HG03139 (cell line): Measurements from ENCODE around the gene LRBA.

Experiments used
- ATAC-seq: cut with Tn5 transposase; IDR thresholded peaks from one replicate; pipeline ENCODE4 v1.9.1; 2021; ENCODE audit not compliant: unreplicated experiment

The LRBA gene

DNA sequence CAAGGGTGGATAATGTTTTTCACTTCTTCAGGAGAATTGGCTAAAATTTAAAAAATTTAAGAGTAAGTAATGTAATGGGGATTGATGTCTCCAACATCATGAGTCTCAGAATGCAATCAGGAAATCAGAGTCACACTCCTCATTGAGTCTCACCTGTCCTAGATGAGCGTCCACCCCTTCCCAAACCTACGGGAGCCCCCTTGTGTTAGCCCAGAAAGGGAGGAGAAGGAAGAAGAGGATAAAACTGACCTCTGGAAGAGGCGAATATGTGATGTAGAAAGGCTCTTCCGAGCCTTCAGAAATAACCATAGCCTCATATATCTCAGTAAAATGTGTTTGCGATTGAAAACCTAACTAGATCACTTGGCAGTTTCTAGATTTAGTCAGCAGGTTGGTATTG lies 779.8 kb downstream of the LRBA start:
- no peak for ATAC-seq

DNA sequence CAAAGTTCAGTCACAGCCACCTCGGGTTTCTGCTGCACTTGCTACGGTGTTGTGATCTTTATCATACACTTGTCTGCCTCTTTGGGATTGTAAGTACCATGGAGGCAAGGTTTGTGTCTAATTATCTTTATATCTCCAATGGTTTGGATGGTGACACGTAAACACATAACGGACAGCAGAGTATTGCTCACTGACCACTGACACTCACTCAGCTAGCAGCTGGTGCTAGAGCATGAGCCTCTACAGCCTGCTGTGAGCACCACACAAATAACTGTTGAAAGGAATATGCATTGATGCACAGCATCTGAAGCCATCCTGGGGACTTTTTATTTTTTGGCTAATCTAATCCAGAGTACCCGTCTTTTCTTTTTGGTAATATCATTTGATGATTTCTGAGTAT lies 780.8 kb downstream of the LRBA start:
- no peak for ATAC-seq

GRCh38 chr4:150232029-150232428 lies 783.1 kb downstream of the LRBA start:
- no peak for ATAC-seq

DNA sequence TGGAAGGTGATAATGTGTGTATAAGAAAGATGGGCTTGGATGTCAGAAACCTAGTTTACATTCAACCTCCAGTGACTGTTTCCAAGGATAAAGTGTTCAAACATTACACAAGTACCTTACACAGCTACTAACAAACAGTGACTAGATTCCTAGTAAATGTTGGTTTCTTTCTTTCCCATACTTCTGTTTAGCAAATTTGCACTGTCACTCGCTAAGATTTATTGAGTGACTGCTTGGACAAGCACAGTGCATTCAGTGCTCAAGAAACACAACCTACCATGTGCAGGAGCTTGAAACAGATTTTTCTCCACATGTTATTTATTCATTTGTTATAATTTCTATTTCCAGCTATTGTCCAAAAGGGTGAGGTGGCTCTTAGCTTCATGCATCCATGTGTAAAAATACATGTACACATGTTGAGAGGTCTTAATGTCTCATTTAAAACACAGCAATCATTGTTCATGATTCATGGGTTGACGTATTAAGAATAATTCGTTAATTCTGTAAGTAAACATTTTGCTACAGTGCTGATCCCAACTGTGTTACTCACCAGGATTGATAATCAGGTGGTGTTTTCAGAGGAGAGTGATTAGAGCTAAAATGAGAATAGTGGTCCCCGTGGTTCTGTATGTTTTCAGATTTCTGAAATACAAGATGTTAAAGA lies 783.8 kb downstream of the LRBA start:
- no peak for ATAC-seq

GRCh38 chr4:150230561-150230960 lies 784.5 kb downstream of the LRBA start:
- no peak for ATAC-seq

DNA sequence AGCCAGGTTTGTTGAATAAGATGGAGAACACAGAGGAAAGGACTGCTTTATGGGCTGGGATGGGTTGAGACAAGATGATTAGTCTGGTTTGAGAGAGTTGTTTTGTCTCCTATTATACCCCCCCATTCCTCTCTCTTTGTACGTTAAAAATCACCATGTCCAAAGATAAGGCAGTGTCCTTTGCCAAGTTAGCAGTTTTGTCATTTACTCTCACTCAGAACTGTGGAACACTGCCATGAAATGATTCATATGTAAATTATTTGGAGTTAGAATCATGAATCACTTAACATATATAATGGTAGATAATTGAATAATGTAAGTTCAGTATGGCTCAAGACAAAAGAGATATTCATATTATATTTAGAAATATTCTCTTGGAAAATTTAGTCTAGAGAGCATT lies 785.6 kb downstream of the LRBA start:
- no peak for ATAC-seq

DNA sequence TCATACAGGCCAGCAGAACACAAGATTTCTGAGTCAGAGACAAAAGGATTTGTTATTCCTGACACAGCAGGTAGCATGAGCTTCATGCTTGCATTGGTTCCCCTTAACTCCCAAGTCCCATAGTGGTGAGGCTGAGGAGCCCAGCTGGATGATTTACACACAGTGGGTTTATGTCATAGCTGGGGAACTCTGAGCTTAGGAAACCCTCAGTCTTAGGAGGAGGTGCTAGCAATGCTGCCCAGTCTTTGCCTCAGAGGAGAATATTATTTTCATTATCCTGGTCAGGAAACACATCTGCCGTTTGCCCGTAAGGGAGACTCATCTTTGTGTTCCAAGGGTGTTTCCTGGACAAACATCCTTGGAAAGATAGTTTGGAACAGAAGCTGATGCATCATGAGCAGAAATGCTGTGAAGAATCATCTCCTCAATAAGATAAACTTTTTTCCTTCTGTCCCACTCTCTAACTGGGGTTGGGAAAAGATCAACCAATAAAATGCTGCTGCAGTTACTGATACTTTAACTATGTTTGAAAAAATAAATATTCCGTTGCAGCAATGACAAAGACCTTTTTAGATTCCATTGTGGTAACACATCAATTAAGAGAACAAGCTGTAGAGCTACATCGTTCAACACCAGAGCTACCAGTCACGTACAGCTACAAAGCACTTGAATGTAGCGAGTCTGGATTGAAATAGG lies 790.0 kb downstream of the LRBA start:
- no peak for ATAC-seq

GRCh38 chr4:150219841-150220240 lies 795.2 kb downstream of the LRBA start:
- ATAC-seq, result no peak

- no peak for ATAC-seq
Observed at GRCh38 chr4:150218447-150218846, 796.6 kb downstream of the LRBA start.

DNA sequence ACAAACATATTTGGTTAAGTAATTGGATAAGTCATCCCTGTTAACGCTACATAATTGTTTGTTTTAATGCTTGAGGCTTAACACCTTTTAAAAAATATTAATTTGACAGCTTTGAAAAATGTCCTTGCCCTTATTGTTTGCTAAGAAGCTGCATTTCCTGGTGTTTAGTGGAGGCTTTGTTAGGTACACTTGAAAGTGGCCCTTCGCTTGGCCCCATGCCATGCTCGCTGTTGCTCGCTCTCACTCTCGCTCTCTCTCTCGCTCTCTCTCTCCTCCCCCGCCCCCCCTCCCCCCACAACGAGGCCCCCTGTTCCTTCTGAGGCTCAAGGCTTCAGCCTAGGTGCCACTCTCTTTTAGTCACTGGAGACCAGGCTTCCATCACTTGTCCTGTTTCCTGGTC lies 797.3 kb downstream of the LRBA start:
- no peak for ATAC-seq

DNA sequence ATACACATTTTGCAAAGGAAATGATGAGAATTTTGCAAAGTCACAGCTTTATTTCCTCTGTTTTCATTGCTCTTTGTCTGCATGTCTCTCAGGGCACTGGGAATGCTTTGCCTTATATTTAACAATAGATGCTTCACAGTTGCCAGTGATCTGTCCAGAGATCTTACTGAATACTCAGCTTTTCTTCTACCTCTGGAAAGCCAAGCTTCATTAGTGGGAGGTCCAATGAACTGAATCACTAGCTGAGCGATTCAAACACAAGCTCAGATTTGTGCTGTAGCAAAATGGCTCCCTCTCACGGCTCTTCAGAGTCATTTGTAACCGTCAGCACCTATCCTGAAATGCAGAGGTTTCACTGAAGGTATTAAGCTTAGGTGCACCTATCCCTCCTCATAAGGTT lies 797.9 kb downstream of the LRBA start:
- ATAC-seq, result no peak

- no peak for ATAC-seq
Observed at GRCh38 chr4:150216726-150217125, 798.4 kb downstream of the LRBA start.

DNA sequence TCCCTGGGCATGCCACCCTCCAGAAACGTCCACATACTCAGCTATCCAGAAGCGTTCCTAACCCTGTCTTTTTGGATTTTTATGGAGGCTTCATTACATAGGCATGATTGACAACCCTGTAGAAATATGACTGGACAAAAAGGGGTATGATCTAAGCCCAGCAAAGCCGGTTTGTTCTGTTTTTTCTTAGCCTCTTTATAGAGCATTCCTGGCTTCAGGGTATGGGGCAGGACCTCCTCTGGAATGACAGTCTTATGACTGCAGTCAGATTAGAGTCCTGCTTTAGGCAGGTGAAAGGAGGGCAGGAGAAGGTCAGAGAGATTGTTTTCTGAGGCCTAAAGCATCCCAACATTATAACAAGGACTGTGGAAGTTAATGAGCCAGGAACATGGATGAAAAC lies 799.5 kb downstream of the LRBA start:
- no peak for ATAC-seq
